ENCODE measurements around the gene ZRANB1. TPM values are rescaled to one million over a fixed set of nuclear protein-coding genes. Genes with fewer than 3 reads are reported as not detected.

Gene ZRANB1
- total and polyA plus RNA-seq, 8 donors: 7.0 to 63.7 (median 10.9) TPM

- H3K4me1 ChIP-seq: peaks cover 55 to 88% (median 72%) of the 10 kb centered on the region in 4 donors
- intact Hi-C loops (cut with DNase I; ENCODE audit: low total_unique reads): no loop called here
- H3K4me3 ChIP-seq: no peak overlapping the region
- H3K27ac ChIP-seq: no peak overlapping the region
- H3K36me3 ChIP-seq: peaks cover 0 to 27% (median 4%) of the 10 kb centered on the region in 4 donors
- TF ChIP-seq CTCF (IDR thresholded peaks at IDR 0.05) (no peak), POLR2AphosphoS5 (IDR thresholded peaks at IDR 0.05) (no peak), EP300 (IDR thresholded peaks at IDR 0.05) (no peak), POLR2A (IDR thresholded peaks at IDR 0.05) (no peak)
- 87 to 93% (median 89%) methylated on average over 17 of the region's 17 CpGs for whole genome bisulfite sequencing, 5 donors
- H3K27me3 ChIP-seq: no peaks in the 10 kb centered on the region
- no peaks in the 10 kb centered on the region for H3K9me3 ChIP-seq
- DNase-seq: no peak
Measured at GRCh38 chr10:125020386-125020785, 78.5 kb downstream of the ZRANB1 start.

GRCh38 chr10:125020871-125021270 is 78.9 kb downstream of the ZRANB1 start:
- Histone ChIP-seq H3K4me3 (no peak overlapping the region), H3K27ac (no peak overlapping the region), H3K4me1 (peaks cover 55 to 88% (median 72%) of the 10 kb centered on the region in 4 donors), H3K9me3 (no peaks in the 10 kb centered on the region), H3K27me3 (no peaks in the 10 kb centered on the region), H3K36me3 (peaks cover under 1 to 29% (median 8%) of the 10 kb centered on the region in 4 donors)
- DNase-seq: no peak
- intact Hi-C loops (cut with DNase I; ENCODE audit: low total_unique reads): no loop called here
- no peak for TF ChIP-seq POLR2A (IDR thresholded peaks at IDR 0.05)
- no peak for TF ChIP-seq EP300 (IDR thresholded peaks at IDR 0.05)
- WGBS, 5 donors: 85 to 93% (median 91%) methylated on average over 9 of the region's 9 CpGs

GRCh38 chr10:125021686-125022344 is 79.9 kb downstream of the ZRANB1 start:
- no peak overlapping the region for H3K27ac ChIP-seq

GRCh38 chr10:125022671-125023070 is 80.7 kb downstream of the ZRANB1 start:
- Histone ChIP-seq H3K27me3 (no peaks in the 10 kb centered on the region), H3K4me1 (peaks cover 43 to 78% (median 61%) of the 10 kb centered on the region in 4 donors), H3K9me3 (no peaks in the 10 kb centered on the region), H3K27ac (peak overlapping the region in 1 of 5 donors; percentile 6), H3K4me3 (no peak overlapping the region), H3K36me3 (peaks cover 12 to 38% (median 24%) of the 10 kb centered on the region in 4 donors)
- 89 to 95% (median 91%) methylated on average over 7 to 8 of the region's 8 CpGs for WGBS, 5 donors
- DNase-seq: no peak
- TF ChIP-seq EP300 (IDR thresholded peaks at IDR 0.05) (no peak), CTCF (IDR thresholded peaks at IDR 0.05) (no peak), POLR2A (IDR thresholded peaks at IDR 0.05) (no peak), POLR2AphosphoS5 (IDR thresholded peaks at IDR 0.05) (no peak)
- intact Hi-C loops (cut with DNase I; ENCODE audit: low total_unique reads): no loop called here

More at GRCh38 chr10:125021686-125022344, 79.9 kb downstream of the ZRANB1 start:
- Histone ChIP-seq H3K27me3 (no peaks in the 10 kb centered on the region), H3K4me3 (no peak overlapping the region), H3K4me1 (peaks cover 51 to 85% (median 66%) of the 10 kb centered on the region in 4 donors), H3K9me3 (no peaks in the 10 kb centered on the region), H3K36me3 (peaks cover 10 to 34% (median 17%) of the 10 kb centered on the region in 4 donors)
- 78 to 87% (median 79%) methylated on average over 12 to 17 of the region's 17 CpGs for WGBS, 5 donors
- intact Hi-C loops (cut with DNase I; ENCODE audit: low total_unique reads): no loop called here
- TF ChIP-seq POLR2AphosphoS5 (IDR thresholded peaks at IDR 0.05): no peak
- no peak for TF ChIP-seq POLR2A (IDR thresholded peaks at IDR 0.05)
- TF ChIP-seq EP300 (IDR thresholded peaks at IDR 0.05): no peak
- TF ChIP-seq CTCF (IDR thresholded peaks at IDR 0.05): no peak
- DNase-seq: peak in 1 of 2 donors; percentile 48

- Histone ChIP-seq H3K4me1 (peaks cover 44 to 79% (median 58%) of the 10 kb centered on the region in 4 donors), H3K4me3 (peak overlapping the region in 1 of 4 donors; percentile 4), H3K27ac (peak overlapping the region in 4 of 5 donors; percentile 60 to 76 (median 64)), H3K36me3 (peaks cover 12 to 38% (median 24%) of the 10 kb centered on the region in 4 donors), H3K9me3 (no peaks in the 10 kb centered on the region), H3K27me3 (no peaks in the 10 kb centered on the region)
- DNase-seq: peak; percentile 54 to 74
- intact Hi-C loops (cut with DNase I; ENCODE audit: low total_unique reads): no loop called here
- 27 to 77% (median 40%) methylated on average over 12 to 21 of the region's 21 CpGs for WGBS, 5 donors
- TF ChIP-seq POLR2AphosphoS5 (IDR thresholded peaks at IDR 0.05): no peak
- TF ChIP-seq POLR2A (IDR thresholded peaks at IDR 0.05): no peak
- TF ChIP-seq CTCF (IDR thresholded peaks at IDR 0.05): no peak
- TF ChIP-seq EP300 (IDR thresholded peaks at IDR 0.05): no peak
Measured at GRCh38 chr10:125023255-125023654, 81.3 kb downstream of the ZRANB1 start.
